Retinal pigment epithelial cell (primary cell): ENCODE data around the gene CPSF4.
"Not testable (repeated sequence)": the region's sequence is repeated elsewhere in the genome, so short reads cannot be mapped to it uniquely, and the experiment has no call there.

Source experiments
- DNase-seq: peaks from one replicate; pipeline ENCODE4 v3.0.0-alpha.2; 2010; ENCODE audit warnings: low read depth
- H3K4me3 ChIP-seq: 2 replicates; pipeline ENCODE4 v1.5.1; 2011; ENCODE audit warnings: mild to moderate bottlenecking, low read length, control low read depth, moderate library complexity
- CTCF ChIP-seq: conservative IDR thresholded peaks from 2 replicates; pipeline ENCODE4 v1.5.1; 2011; ENCODE audit warnings: low read depth, low read length, control low read depth, inconsistent platforms

CPSF4 gene

GRCh38 chr7:99499721-99500636 is 61.2 kb downstream of the CPSF4 start, which contains the start of gene ZNF394:
Gene ZNF394 (minus strand): TSS chr7:99500281. CDS start chr7:99500093, 188 bp downstream.
- no peak for TF ChIP-seq CTCF
- peak; percentile 77 for DNase-seq
- H3K4me3 ChIP-seq: peak within 1 kb of the TSS; percentile 97

GRCh38 chr7:99500637-99501009 is 61.9 kb downstream of the CPSF4 start:
- peak overlapping the region; percentile 97 for H3K4me3 ChIP-seq
- TF ChIP-seq CTCF: no peak
- no peak for DNase-seq

GRCh38 chr7:99501236-99501635 is 62.5 kb downstream of the CPSF4 start:
- DNase-seq, H3K4me3 ChIP-seq: not testable (repeated sequence)

GRCh38 chr7:99504281-99504602 is 65.5 kb downstream of the CPSF4 start:
- DNase-seq: no peak
- TF ChIP-seq CTCF: no peak
- peak overlapping the region; percentile 98 for H3K4me3 ChIP-seq

- TF ChIP-seq CTCF: no peak
- H3K4me3 ChIP-seq: peak within 1 kb of the TSS; percentile 98
- DNase-seq: peak; percentile 87
Observed at GRCh38 chr7:99504603-99505323, 66.0 kb downstream of the CPSF4 start, which contains the start of gene ZKSCAN5. Gene ZKSCAN5 (plus strand): TSS chr7:99504662. CDS start chr7:99506045, 1,383 bp downstream.

- TF ChIP-seq CTCF: no peak
- peak overlapping the region; percentile 98 for H3K4me3 ChIP-seq
- DNase-seq: no peak
Observed at GRCh38 chr7:99505324-99505662, 66.5 kb downstream of the CPSF4 start.
